Adrenal gland (tissue), 12 donors: ENCODE results near the gene ANKRD53. TPM values are rescaled to one million over a fixed set of nuclear protein-coding genes. Genes with fewer than 3 reads are reported as not detected.
A peak's percentile ranks its signal among the peaks of the same experiment; 100 is the strongest.

Experiments used
- DNase-seq, 7 donors: peaks; one replicate each; pipeline ENCODE4 v3.0.0-alpha.2; 2019 to 2020
- H3K27ac ChIP-seq, 5 donors: fragments of 200-600 bp; sonication (generic) in 4 of 5; 1 replicate in 3 of 5; 2 replicates in 2 of 5; pipeline versions ENCODE4 v1.5.1 to v1.8.0; 2016 to 2020; ENCODE audit warnings: mild to moderate bottlenecking in 1 of 5
- H3K27me3 ChIP-seq: fragments of 200-600 bp; 2 replicates; pipeline ENCODE4 v1.8.0; 2021
- H3K36me3 ChIP-seq, 2 donors: fragments of 200-600 bp; replicated peaks in 1 of 2; 1 replicate in 1 of 2; 2 replicates in 1 of 2; pipeline versions ENCODE4 v1.5.1 to v1.8.0; 2018 to 2022
- H3K4me1 ChIP-seq, 2 donors: fragments of 200-600 bp; replicated peaks in 1 of 2; 1 replicate in 1 of 2; 2 replicates in 1 of 2; pipeline versions ENCODE4 v1.5.1 to v1.8.0; 2018 to 2021
- H3K4me3 ChIP-seq, 4 donors: fragments of 200-600 bp; sonication (generic) in 3 of 4; one replicate each; pipeline ENCODE4 v1.5.1; 2016 to 2018
- H3K9me3 ChIP-seq, 3 donors: fragments of 200-600 bp; sonication (generic) in 1 of 3; replicated peaks in 1 of 3; 1 replicate in 2 of 3; 2 replicates in 1 of 3; pipeline versions ENCODE4 v1.5.1 to v1.8.0; 2016 to 2021
- CTCF ChIP-seq, 6 experiments: fragments of 450-650 bp in 4 of 6; fragments of 200-600 bp in 2 of 6; sonication (generic) in 1 of 6; IDR thresholded peaks; 1 replicate in 5 of 6; 2 replicates in 1 of 6; pipeline versions ENCODE4 v1.5.1 to v1.8.0; 2016 to 2021; ENCODE audit warnings: antibody characterized with exemption in 6 of 6, mild to moderate bottlenecking in 2 of 6, moderate library complexity in 1 of 6
- POLR2A ChIP-seq, 2 donors: fragments of 450-650 bp; IDR thresholded peaks; one replicate each; pipeline ENCODE4 v1.6.1; 2017; ENCODE audit warnings: antibody characterized with exemption in 2 of 2, mild to moderate bottlenecking in 2 of 2, moderate library complexity in 1 of 2
- WGBS, 4 donors: extraction: QIAGEN DNeasy Blood & Tissue Kit in 2 of 4; methylation state at CpG; one replicate each; pipeline versions ENCODE4 v1.1.5 to v1.1.7; 2013 to 2017; 5-methylcytosine and 5-hydroxymethylcytosine counted together
- intact Hi-C, 2 donors: fragments of 100-400 bp; cut with DNase I; formaldehyde crosslinking; loops; one replicate each; pipeline versions ENCODE4 v1.14.1 to v1.15.0; 2022 to 2023
- polyA plus RNA-seq, 3 donors: library from polyadenylated mRNA; stranded (reverse); fragments of 200-250 nt in 2 of 3; fragments of 350-450 nt in 1 of 3; fragmentation: Illumina TruSeq in 1 of 3; extraction: RNeasy Lipid Tissue Mini Kit (QIAGEN cat#74804) in 1 of 3; gene quantifications; one replicate each; pipeline ENCODE4 v1.2.3, GENCODE V29; 2013 to 2014
- total RNA-seq, 9 donors: library from RNA; depleted of rRNA in 4 of 9; stranded (reverse); fragments of >200 nt in 4 of 9; fragments of 120-200 nt in 1 of 9; fragmentation: NEBNext Ultra II Directional in 1 of 9; extraction: Animal tissue kit (Norgen Biotek cat#: 25700) in 1 of 9; gene quantifications; one replicate each; pipeline versions ENCODE4 v1.1.0 to v1.2.4, GENCODE V29; 2013 to 2023
- donor health status: healthy with polysubstance abuse.
- donor health status: Bipolar disorder and iron deficiency.
- donor health status: DM: yes; HTN: yes; CAD: no.
- donor health status: DM: no; HTN: no; CAD: no.
- donor health status: DM: no; HTN: no; CAD: no.
- donor health status: DM: yes; HTN: yes; CAD: no.

The ANKRD53 gene
- total and polyA plus RNA-seq, 12 donors: 0.61 to 5.1 (median 2.1) TPM; not detected in 1

GRCh38 chr2:70988726-70989648 lies 10.6 kb downstream of the ANKRD53 start:
- Histone ChIP-seq H3K9me3 (no peaks in the 10 kb centered on the region), H3K27ac (no peak overlapping the region), H3K4me1 (peaks cover 8 to 19% of the 10 kb centered on the region in 2 donors), H3K4me3 (no peak overlapping the region), H3K36me3 (peaks cover 0 to 53% of the 10 kb centered on the region in 2 donors), H3K27me3 (no peaks in the 10 kb centered on the region)
- peak in 2 of 7 donors; percentile 11 to 43 for DNase-seq
- TF ChIP-seq CTCF (IDR thresholded peaks at IDR 0.05) (no peak), POLR2A (IDR thresholded peaks at IDR 0.05) (no peak)
- intact Hi-C loops: no loop called here
- WGBS, 4 donors: 83 to 93% (median 87%) methylated on average over 14 to 16 of the region's 16 CpGs

- Histone ChIP-seq H3K4me3 (no peak overlapping the region), H3K4me1 (peaks cover 8 to 13% of the 10 kb centered on the region in 2 donors), H3K9me3 (no peaks in the 10 kb centered on the region), H3K36me3 (peaks cover 0 to 53% of the 10 kb centered on the region in 2 donors), H3K27me3 (no peaks in the 10 kb centered on the region), H3K27ac (no peak overlapping the region)
- intact Hi-C loops: no loop called here
- 66 to 80% (median 78%) methylated on average over 5 of the region's 5 CpGs for WGBS, 4 donors
- TF ChIP-seq CTCF (IDR thresholded peaks at IDR 0.05) (no peak), POLR2A (IDR thresholded peaks at IDR 0.05) (no peak)
- DNase-seq: peak in 1 of 7 donors; percentile 3
Observed at GRCh38 chr2:70990216-70990615, 11.8 kb downstream of the ANKRD53 start.

GRCh38 chr2:70991142-70991541 lies 12.7 kb downstream of the ANKRD53 start:
- H3K27me3 ChIP-seq: no peaks in the 10 kb centered on the region
- no peak overlapping the region for H3K27ac ChIP-seq
- H3K9me3 ChIP-seq: no peaks in the 10 kb centered on the region
- intact Hi-C loops: no loop called here
- H3K4me3 ChIP-seq: no peak overlapping the region
- peak in 1 of 7 donors; percentile 47 for DNase-seq
- peaks cover 0 to 52% of the 10 kb centered on the region in 2 donors for H3K36me3 ChIP-seq
- WGBS, 4 donors: 83 to 100% (median 94%) methylated on average over 3 to 5 of the region's 5 CpGs
- no peak for TF ChIP-seq POLR2A (IDR thresholded peaks at IDR 0.05)
- no peak for TF ChIP-seq CTCF (IDR thresholded peaks at IDR 0.05)
- H3K4me1 ChIP-seq: peaks cover 8 to 13% of the 10 kb centered on the region in 2 donors

GRCh38 chr2:70991742-70992141 lies 13.3 kb downstream of the ANKRD53 start:
- H3K36me3 ChIP-seq: peaks cover 0 to 46% of the 10 kb centered on the region in 2 donors
- no peaks in the 10 kb centered on the region for H3K27me3 ChIP-seq
- intact Hi-C loops: no loop called here
- H3K27ac ChIP-seq: no peak overlapping the region
- no peaks in the 10 kb centered on the region for H3K9me3 ChIP-seq
- WGBS, 4 donors: 78 to 90% (median 88%) methylated on average over 9 of the region's 9 CpGs
- no peak for DNase-seq
- H3K4me3 ChIP-seq: no peak overlapping the region
- H3K4me1 ChIP-seq: peaks cover 8 to 13% of the 10 kb centered on the region in 2 donors
- TF ChIP-seq CTCF (IDR thresholded peaks at IDR 0.05) (no peak), POLR2A (IDR thresholded peaks at IDR 0.05) (no peak)
